WERI-Rb-1 (cell line): Measurements from ENCODE around the gene SPTBN5.
A peak's percentile ranks its signal among the peaks of the same experiment; 100 is the strongest.

Source experiments
- DNase-seq: peaks from one replicate; pipeline ENCODE4 v3.0.0-alpha.2; 2020
- H3K27ac ChIP-seq: fragments of 250-450 bp; sonication (Bioruptor Pico); 2 replicates; pipeline ENCODE4 v1.5.1; 2020; ENCODE audit warnings: mild to moderate bottlenecking, moderate library complexity
- H3K27me3 ChIP-seq: fragments of 250-450 bp; sonication (Bioruptor Pico); 2 replicates; pipeline ENCODE4 v1.5.1; 2021; ENCODE audit warnings: mild to moderate bottlenecking, low read depth, moderate library complexity; ENCODE audit not compliant: insufficient read depth, severe bottlenecking
- H3K36me3 ChIP-seq: fragments of 250-450 bp; sonication (Bioruptor Pico); 2 replicates; pipeline ENCODE4 v1.5.1; 2020; ENCODE audit warnings: mild to moderate bottlenecking, moderate library complexity
- H3K4me3 ChIP-seq: 2 replicates; pipeline ENCODE4 v1.5.1; 2011; ENCODE audit warnings: low read depth, mild to moderate bottlenecking, control low read depth, low read length
- H3K9me3 ChIP-seq: fragments of 250-450 bp; sonication (Bioruptor Pico); 2 replicates; pipeline ENCODE4 v1.5.1; 2021; ENCODE audit warnings: mild to moderate bottlenecking, moderate library complexity; ENCODE audit not compliant: severe bottlenecking
- CTCF ChIP-seq: IDR thresholded peaks from 2 replicates; pipeline ENCODE4 v1.5.1; 2011; ENCODE audit warnings: low read depth, mild to moderate bottlenecking, control low read depth, inconsistent platforms, low read length

SPTBN5 gene

DNA sequence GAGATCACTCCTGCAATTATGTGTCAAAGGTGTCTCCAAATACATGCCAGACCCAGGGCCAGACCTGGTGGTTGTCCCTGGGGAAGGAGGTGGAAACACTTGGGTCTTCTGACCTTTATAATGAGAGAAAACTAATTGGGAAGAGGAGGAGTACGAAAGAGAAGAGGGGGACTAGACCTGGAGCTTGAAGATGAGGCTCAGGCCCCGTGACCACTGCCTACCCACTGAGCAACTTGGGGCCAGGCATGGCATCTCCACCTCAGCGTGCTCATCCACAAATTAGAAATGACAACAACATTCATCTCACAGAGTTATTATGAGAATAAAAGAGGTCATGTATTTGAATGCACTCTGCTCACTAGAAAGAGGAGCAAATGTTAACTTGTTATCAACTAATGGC is 19.4 kb upstream of the SPTBN5 start:
- no peak for TF ChIP-seq CTCF
- Histone ChIP-seq H3K27me3 (no peaks in the 10 kb centered on the region), H3K9me3 (no peaks in the 10 kb centered on the region), H3K36me3 (no peaks in the 10 kb centered on the region; the same call in 1 of the 2 replicates), H3K27ac (no peak overlapping the region), H3K4me3 (no peak overlapping the region)
- no peak for DNase-seq

DNA sequence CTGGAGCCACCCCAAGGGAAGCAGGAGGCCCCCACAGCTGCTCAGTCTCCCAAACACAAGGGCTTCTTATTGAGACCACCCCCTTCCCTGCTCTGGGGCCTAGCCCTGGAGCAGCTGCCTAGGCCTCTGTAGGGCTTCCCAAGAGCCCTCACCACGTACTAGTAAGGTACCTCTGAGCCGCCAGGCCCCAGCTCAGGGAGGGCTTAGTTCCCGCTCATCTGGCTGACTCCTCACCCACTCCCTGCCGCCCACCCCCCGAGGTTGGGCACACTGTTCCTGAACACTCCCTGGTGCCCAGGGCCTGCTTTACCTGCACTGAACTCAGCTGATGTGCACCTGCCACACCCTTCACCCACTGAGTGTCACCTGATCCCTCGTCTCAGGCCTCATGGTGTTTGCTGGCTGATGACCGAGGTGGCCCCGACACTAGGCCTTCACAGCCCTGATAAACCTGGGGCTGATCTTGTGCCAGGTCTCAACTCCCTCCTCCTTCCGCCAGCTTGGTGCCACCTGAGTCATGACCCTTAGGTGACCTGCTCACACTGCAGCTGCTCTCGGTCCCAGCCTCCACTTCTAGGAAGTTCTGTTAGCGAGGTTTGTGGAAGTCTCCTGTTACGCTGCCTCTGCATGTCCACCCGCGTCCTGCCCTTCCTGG is 18.0 kb upstream of the SPTBN5 start:
- no peaks in the 10 kb centered on the region; the same call in 1 of the 2 replicates for H3K36me3 ChIP-seq
- no peaks in the 10 kb centered on the region for H3K27me3 ChIP-seq
- H3K9me3 ChIP-seq = no peaks in the 10 kb centered on the region
- no peak for DNase-seq
- no peak for TF ChIP-seq CTCF
- no peak overlapping the region for H3K4me3 ChIP-seq
- no peak overlapping the region for H3K27ac ChIP-seq

GRCh38 chr15:41908736-41909461 is 15.0 kb upstream of the SPTBN5 start:
- Histone ChIP-seq H3K27me3 (no peaks in the 10 kb centered on the region), H3K9me3 (no peaks in the 10 kb centered on the region), H3K36me3 (no peaks in the 10 kb centered on the region; the same call in 1 of the 2 replicates), H3K27ac (peak overlapping the region; percentile 61), H3K4me3 (no peak overlapping the region)
- peak; percentile 84 for DNase-seq
- TF ChIP-seq CTCF = peak; percentile 21; the same call in 1 of the 2 replicates

DNA sequence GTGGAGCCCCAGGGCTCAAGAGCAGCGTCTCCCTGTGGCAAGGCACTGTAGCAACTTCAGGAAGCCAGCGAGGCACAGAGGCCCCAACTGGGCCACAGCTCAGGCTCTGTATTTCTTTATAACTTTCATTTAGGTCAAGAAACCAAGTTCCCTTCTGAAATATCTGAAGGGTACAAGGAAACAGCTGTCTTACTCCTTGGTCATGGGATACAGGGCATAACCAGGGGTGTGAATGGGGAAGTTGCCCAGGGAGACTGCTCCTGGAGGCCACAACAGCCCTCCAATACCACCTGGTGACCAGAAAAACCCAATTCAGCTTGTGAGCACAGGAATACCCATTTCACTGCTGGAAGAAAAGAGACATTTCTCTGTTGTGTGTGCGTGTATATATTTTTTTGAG is 13.3 kb upstream of the SPTBN5 start:
- H3K36me3 ChIP-seq = no peaks in the 10 kb centered on the region; the same call in 1 of the 2 replicates
- no peak for TF ChIP-seq CTCF

GRCh38 chr15:41906608-41907007 is 12.8 kb upstream of the SPTBN5 start:
- no peak for DNase-seq
- no peak overlapping the region for H3K4me3 ChIP-seq
- H3K9me3 ChIP-seq = no peaks in the 10 kb centered on the region
- no peaks in the 10 kb centered on the region; the same call in 1 of the 2 replicates for H3K36me3 ChIP-seq
- H3K27ac ChIP-seq = no peak overlapping the region
- H3K27me3 ChIP-seq = no peaks in the 10 kb centered on the region
- no peak for TF ChIP-seq CTCF

More for the DNA sequence above, 13.3 kb upstream of the SPTBN5 start:
- DNase-seq = no peak
- Histone ChIP-seq H3K27me3 (no peaks in the 10 kb centered on the region), H3K4me3 (no peak overlapping the region), H3K27ac (no peak overlapping the region), H3K9me3 (no peaks in the 10 kb centered on the region)
